HG02981 (cell line): Measurements from ENCODE around the gene NRF1.

ENCODE experiments used
- ATAC-seq: cut with Tn5 transposase; IDR thresholded peaks from one replicate; pipeline ENCODE4 v1.9.1; 2021; ENCODE audit warnings: mild to moderate bottlenecking, moderate library complexity; ENCODE audit not compliant: unreplicated experiment

Gene NRF1

GRCh38 chr7:129797214-129797789 is 185.8 kb downstream of the NRF1 start:
- no peak for ATAC-seq

GRCh38 chr7:129798616-129799349 is 187.3 kb downstream of the NRF1 start:
- no peak for ATAC-seq

- no peak for ATAC-seq
Observed at GRCh38 chr7:129799350-129799955, 187.9 kb downstream of the NRF1 start.

- ATAC-seq = no peak
Observed at GRCh38 chr7:129800901-129801300, 189.4 kb downstream of the NRF1 start.

- ATAC-seq = no peak
Observed at GRCh38 chr7:129801882-129802281, 190.4 kb downstream of the NRF1 start.

GRCh38 chr7:129803546-129804081 is 192.1 kb downstream of the NRF1 start:
- ATAC-seq = no peak

- ATAC-seq = no peak
Observed at GRCh38 chr7:129804111-129804889, 192.8 kb downstream of the NRF1 start.

- no peak for ATAC-seq
Observed at GRCh38 chr7:129804890-129805719, 193.6 kb downstream of the NRF1 start.
